Sigmoid colon (tissue), 7 donors: ENCODE measurements around the gene CELSR2. TPM values are rescaled to one million over a fixed set of nuclear protein-coding genes. Genes with fewer than 3 reads are reported as not detected.

Source experiments
- DNase-seq: peaks from one replicate; pipeline ENCODE4 v3.0.0-alpha.2; 2019
- H3K27ac ChIP-seq, 4 donors: fragments of 200-600 bp; sonication (generic); one replicate each; pipeline ENCODE4 v1.5.1; 2016 to 2019; ENCODE audit warnings: mild to moderate bottlenecking in 1 of 4
- H3K27me3 ChIP-seq, 3 donors: fragments of 200-600 bp; sonication (generic); one replicate each; pipeline ENCODE4 v1.5.1; 2019; ENCODE audit warnings: mild to moderate bottlenecking in 1 of 3
- H3K36me3 ChIP-seq, 4 donors: fragments of 200-600 bp; sonication (generic); one replicate each; pipeline ENCODE4 v1.5.1; 2016 to 2019
- H3K4me1 ChIP-seq, 4 donors: fragments of 200-600 bp; sonication (generic); one replicate each; pipeline ENCODE4 v1.5.1; 2017 to 2019
- H3K4me3 ChIP-seq, 4 donors: fragments of 200-600 bp; sonication (generic); one replicate each; pipeline ENCODE4 v1.5.1; 2017 to 2019; ENCODE audit warnings: mild to moderate bottlenecking in 2 of 4, moderate library complexity in 1 of 4
- H3K9me3 ChIP-seq, 4 donors: fragments of 200-600 bp in 3 of 4; sonication (generic) in 3 of 4; one replicate each; pipeline versions ENCODE4 v1.5.1 to v1.6.1; 2013 to 2019
- CTCF ChIP-seq, 4 experiments: fragments of 450-650 bp in 3 of 4; fragments of 200-600 bp in 1 of 4; IDR thresholded peaks; one replicate each; pipeline ENCODE4 v1.5.1; 2016 to 2019; ENCODE audit warnings: antibody characterized with exemption in 4 of 4, mild to moderate bottlenecking in 3 of 4, moderate library complexity in 2 of 4
- EP300 ChIP-seq, 4 donors: sonication (generic); formaldehyde crosslinking; IDR thresholded peaks; one replicate each; pipeline ENCODE4 v1.6.1; 2017; ENCODE audit warnings: antibody characterized with exemption in 4 of 4
- POLR2A ChIP-seq, 2 donors: fragments of 450-650 bp; IDR thresholded peaks; one replicate each; pipeline ENCODE4 v1.6.1; 2016; ENCODE audit warnings: antibody characterized with exemption in 2 of 2, mild to moderate bottlenecking in 2 of 2, moderate library complexity in 2 of 2
- POLR2AphosphoS5 ChIP-seq, 4 donors: sonication (generic); formaldehyde crosslinking; IDR thresholded peaks; one replicate each; pipeline ENCODE4 v1.6.1; 2017; ENCODE audit warnings: antibody characterized with exemption in 4 of 4
- whole genome bisulfite sequencing, 2 donors: extraction: QIAGEN DNeasy Blood & Tissue Kit; methylation state at CpG; one replicate each; pipeline ENCODE4 v1.1.7; 2013; 5-methylcytosine and 5-hydroxymethylcytosine counted together
- intact Hi-C: fragments of 100-400 bp; cut with DNase I; formaldehyde crosslinking; loops from one replicate; pipeline ENCODE4 v1.15.1; 2023
- polyA plus RNA-seq, 3 donors: library from polyadenylated mRNA; stranded (reverse); fragments of 200-250 nt; gene quantifications; one replicate each; pipeline ENCODE4 v1.2.3, GENCODE V29; 2013
- total RNA-seq, 4 donors: library from RNA; depleted of rRNA; stranded (reverse); fragments of >200 nt; gene quantifications; one replicate each; pipeline ENCODE4 v1.1.0, GENCODE V29; 2016
- donor health status: healthy with polysubstance abuse.
- donor health status: Bipolar disorder and iron deficiency.
- donor health status: healthy.

The CELSR2 gene
- total and polyA plus RNA-seq, 7 donors, result under 0.01 to 10.8 (median 3.6) TPM

- H3K36me3 ChIP-seq, result peaks cover 27 to 97% (median 75%) of the 10 kb centered on the region in 4 donors
- intact Hi-C loops, result no loop called here
- TF ChIP-seq CTCF (IDR thresholded peaks at IDR 0.05) (no peak), POLR2A (IDR thresholded peaks at IDR 0.05) (no peak), EP300 (IDR thresholded peaks at IDR 0.05) (no peak), POLR2AphosphoS5 (IDR thresholded peaks at IDR 0.05) (no peak)
Measured at GRCh38 chr1:109319114-109319513, 69.8 kb downstream of the CELSR2 start.

GRCh38 chr1:109322974-109323373 is 73.6 kb downstream of the CELSR2 start:
- H3K36me3 ChIP-seq, result peaks cover 18 to 100% (median 74%) of the 10 kb centered on the region in 4 donors
- 93 to 95% methylated on average over 6 of the region's 6 CpGs for WGBS, 2 donors
- no peak overlapping the region for H3K4me3 ChIP-seq
- DNase-seq, result no peak
- H3K9me3 ChIP-seq, result no peaks in the 10 kb centered on the region
- H3K4me1 ChIP-seq, result no peaks in the 10 kb centered on the region
- intact Hi-C loops, result no loop called here
- H3K27ac ChIP-seq, result no peak overlapping the region
- TF ChIP-seq POLR2A (IDR thresholded peaks at IDR 0.05), result no peak
- no peak for TF ChIP-seq EP300 (IDR thresholded peaks at IDR 0.05)
- no peaks in the 10 kb centered on the region for H3K27me3 ChIP-seq

More at GRCh38 chr1:109319114-109319513, 69.8 kb downstream of the CELSR2 start:
- 91 to 93% methylated on average over 3 of the region's 3 CpGs for WGBS, 2 donors
- Histone ChIP-seq H3K9me3 (no peaks in the 10 kb centered on the region), H3K27ac (no peak overlapping the region), H3K4me3 (no peak overlapping the region), H3K27me3 (no peaks in the 10 kb centered on the region), H3K4me1 (no peaks in the 10 kb centered on the region)
- no peak for DNase-seq

Other genes with a start within 250 kb of the CELSR2 start
- gene WDR47, start 207.4 kb upstream of the CELSR2 start, total RNA-seq, result 10 to 100 TPM; 16.0 to 34.3 (median 24.0) TPM
- gene WDR47, start 207.4 kb upstream of the CELSR2 start, polyA plus RNA-seq, result 1 to 10 TPM; 3.7 to 4.6 (median 4.2) TPM
- 10 to 100 TPM; 19.9 to 44.6 (median 39.0) TPM for gene TAF13, start 173.5 kb upstream of the CELSR2 start, total RNA-seq
- gene TAF13, start 173.5 kb upstream of the CELSR2 start, polyA plus RNA-seq, result 10 to 100 TPM; 36.5 to 78.8 (median 52.9) TPM
- 10 to 100 TPM; 21.9 to 33.2 (median 26.8) TPM for gene TMEM167B, start 158.8 kb upstream of the CELSR2 start, total RNA-seq
- 10 to 100 TPM; 16.2 to 22.7 (median 21.6) TPM for gene TMEM167B, start 158.8 kb upstream of the CELSR2 start, polyA plus RNA-seq
- gene ELAPOR1, start 135.4 kb upstream of the CELSR2 start, total RNA-seq, result under 1 TPM; 0.33 to 0.71 (median 0.48) TPM
- gene ELAPOR1, start 135.4 kb upstream of the CELSR2 start, polyA plus RNA-seq, result 10 to 100 TPM in 1 of 3 donors, 1 to 10 TPM in 2; 6.7 to 20.7 (median 7.2) TPM
- 100 to 1,000 TPM; 106 to 160 (median 148) TPM for gene SARS1, start 35.6 kb upstream of the CELSR2 start, total RNA-seq
- gene SARS1, start 35.6 kb upstream of the CELSR2 start, polyA plus RNA-seq, result 100 to 1,000 TPM; 100 to 135 (median 108) TPM
- 10 to 100 TPM in 1 of 4 donors, 1 to 10 TPM in 3; 2.3 to 13.6 (median 7.4) TPM for gene PSRC1, start 33.6 kb downstream of the CELSR2 start, total RNA-seq
- 10 to 100 TPM in 1 of 3 donors, 1 to 10 TPM in 2; 3.0 to 12.2 (median 3.6) TPM for gene PSRC1, start 33.6 kb downstream of the CELSR2 start, polyA plus RNA-seq
- not detected for gene MYBPHL, start 57.5 kb downstream of the CELSR2 start, total RNA-seq
- gene MYBPHL, start 57.5 kb downstream of the CELSR2 start, polyA plus RNA-seq, result not detected
- gene SORT1, start 148.4 kb downstream of the CELSR2 start, total RNA-seq, result 10 to 100 TPM; 33.4 to 55.1 (median 47.2) TPM
- gene SORT1, start 148.4 kb downstream of the CELSR2 start, polyA plus RNA-seq, result 10 to 100 TPM in 1 of 3 donors, 1 to 10 TPM in 2; 7.2 to 37.0 (median 8.6) TPM
- 10 to 100 TPM; 18.8 to 57.6 (median 25.8) TPM for gene PSMA5, start 176.9 kb downstream of the CELSR2 start, total RNA-seq
- gene PSMA5, start 176.9 kb downstream of the CELSR2 start, polyA plus RNA-seq, result 100 to 1,000 TPM in 1 of 3 donors, 10 to 100 TPM in 2; 89.5 to 113 (median 94.9) TPM
- gene SYPL2, start 217.0 kb downstream of the CELSR2 start, total RNA-seq, result 1 to 10 TPM; 2.1 to 6.9 (median 3.2) TPM
- under 1 TPM in 2 of 3 donors, not detected in 1; under 0.01 to 0.58 TPM for gene SYPL2, start 217.0 kb downstream of the CELSR2 start, polyA plus RNA-seq
- gene ATXN7L2, start 234.4 kb downstream of the CELSR2 start, total RNA-seq, result 10 to 100 TPM in 1 of 4 donors, 1 to 10 TPM in 3; 2.0 to 12.2 (median 3.1) TPM
- gene ATXN7L2, start 234.4 kb downstream of the CELSR2 start, polyA plus RNA-seq, result 1 to 10 TPM; 1.8 to 5.7 (median 2.1) TPM
- gene CYB561D1, start 244.6 kb downstream of the CELSR2 start, total RNA-seq, result 1 to 10 TPM; 4.2 to 7.6 (median 5.4) TPM
- 10 to 100 TPM in 1 of 3 donors, 1 to 10 TPM in 2; 1.8 to 12.5 (median 3.9) TPM for gene CYB561D1, start 244.6 kb downstream of the CELSR2 start, polyA plus RNA-seq